ENCODE results near the gene ARHGEF10L. TPM values are rescaled to one million over a fixed set of nuclear protein-coding genes. Genes with fewer than 3 reads are reported as not detected.

ARHGEF10L gene
- total and polyA plus RNA-seq, 5 donors from 2014 or later: not detected

GRCh38 chr1:17524645-17525044 lies 14.9 kb upstream of the ARHGEF10L start:
- Mint-ChIP-seq H3K4me3 (no peak overlapping the region), H3K36me3 (no peaks in the 10 kb centered on the region), H3K27ac (no peak overlapping the region), H3K9me3 (peaks cover 0 to 1% (median 0%) of the 10 kb centered on the region in 7 donors), H3K27me3 (peaks cover 14% of the 10 kb centered on the region), H3K4me1 (no peaks in the 10 kb centered on the region)
- ATAC-seq (ENCODE audit: low read depth in 2 of 2): no peak
- H3K9me3 ChIP-seq (ENCODE audit: control insufficient read depth in 2 of 2, low read length in 2 of 2): no peaks in the 10 kb centered on the region
- H3K36me3 ChIP-seq (ENCODE audit: control insufficient read depth, insufficient read depth, low read length): no peaks in the 10 kb centered on the region
- H3K4me1 ChIP-seq (ENCODE audit: control insufficient read depth, insufficient read depth, low read length, poor library complexity, severe bottlenecking): no peaks in the 10 kb centered on the region
- H3K27me3 ChIP-seq (ENCODE audit: control insufficient read depth, insufficient read depth, low read length): no peaks in the 10 kb centered on the region
- DNase-seq: no peak
- H3K27ac ChIP-seq (ENCODE audit: insufficient read depth, low read length, poor library complexity, severe bottlenecking): no peak overlapping the region
- H3K4me3 ChIP-seq (ENCODE audit: low read depth, low read length): no peak overlapping the region

- no peaks in the 10 kb centered on the region for H3K9me3 ChIP-seq (ENCODE audit: control insufficient read depth in 2 of 2, low read length in 2 of 2)
- no peaks in the 10 kb centered on the region for H3K4me1 Mint-ChIP-seq
- H3K4me1 ChIP-seq (ENCODE audit: control insufficient read depth, insufficient read depth, low read length, poor library complexity, severe bottlenecking): no peaks in the 10 kb centered on the region
- DNase-seq (no peak), ATAC-seq (ENCODE audit: low read depth in 2 of 2) (no peak)
- no peaks in the 10 kb centered on the region for H3K36me3 Mint-ChIP-seq
- no peaks in the 10 kb centered on the region for H3K36me3 ChIP-seq (ENCODE audit: control insufficient read depth, insufficient read depth, low read length)
- H3K4me3 Mint-ChIP-seq: no peak overlapping the region
- H3K9me3 Mint-ChIP-seq: peaks cover 0 to 1% (median 0%) of the 10 kb centered on the region in 7 donors
- peaks cover 18% of the 10 kb centered on the region for H3K27me3 Mint-ChIP-seq
- no peak overlapping the region for H3K4me3 ChIP-seq (ENCODE audit: low read depth, low read length)
- no peak overlapping the region for H3K27ac Mint-ChIP-seq
- H3K27ac ChIP-seq (ENCODE audit: insufficient read depth, low read length, poor library complexity, severe bottlenecking): no peak overlapping the region
- no peaks in the 10 kb centered on the region for H3K27me3 ChIP-seq (ENCODE audit: control insufficient read depth, insufficient read depth, low read length)
Observed at GRCh38 chr1:17525996-17526686, 13.4 kb upstream of the ARHGEF10L start.

GRCh38 chr1:17527036-17527914 lies 12.2 kb upstream of the ARHGEF10L start:
- H3K9me3 Mint-ChIP-seq: peaks cover 0 to 1% (median 0%) of the 10 kb centered on the region in 7 donors

GRCh38 chr1:17529381-17529780 lies 10.1 kb upstream of the ARHGEF10L start:
- ATAC-seq (ENCODE audit: low read depth in 2 of 2): no peak
- peaks cover 0 to 1% (median 0%) of the 10 kb centered on the region in 7 donors for H3K9me3 Mint-ChIP-seq
- H3K36me3 Mint-ChIP-seq: no peaks in the 10 kb centered on the region

More at GRCh38 chr1:17527036-17527914, 12.2 kb upstream of the ARHGEF10L start:
- H3K36me3 Mint-ChIP-seq: no peaks in the 10 kb centered on the region
- peaks cover 18% of the 10 kb centered on the region for H3K27me3 Mint-ChIP-seq
- H3K36me3 ChIP-seq (ENCODE audit: control insufficient read depth, insufficient read depth, low read length): no peaks in the 10 kb centered on the region
- no peak for DNase-seq
- H3K4me1 ChIP-seq (ENCODE audit: control insufficient read depth, insufficient read depth, low read length, poor library complexity, severe bottlenecking): no peaks in the 10 kb centered on the region
- no peak overlapping the region for H3K4me3 Mint-ChIP-seq
- no peaks in the 10 kb centered on the region for H3K4me1 Mint-ChIP-seq
- no peaks in the 10 kb centered on the region for H3K27me3 ChIP-seq (ENCODE audit: control insufficient read depth, insufficient read depth, low read length)
- no peak overlapping the region for H3K27ac Mint-ChIP-seq
- no peaks in the 10 kb centered on the region for H3K9me3 ChIP-seq (ENCODE audit: control insufficient read depth in 2 of 2, low read length in 2 of 2)
- H3K27ac ChIP-seq (ENCODE audit: insufficient read depth, low read length, poor library complexity, severe bottlenecking): no peak overlapping the region
- H3K4me3 ChIP-seq (ENCODE audit: low read depth, low read length): no peak overlapping the region
- ATAC-seq (ENCODE audit: low read depth in 2 of 2): no peak

GRCh38 chr1:17531343-17531681 lies 8.2 kb upstream of the ARHGEF10L start:
- H3K27ac ChIP-seq (ENCODE audit: insufficient read depth, low read length, poor library complexity, severe bottlenecking): no peak overlapping the region
- Mint-ChIP-seq H3K4me3 (no peak overlapping the region), H3K9me3 (peaks cover 0 to 3% (median 0%) of the 10 kb centered on the region in 7 donors), H3K36me3 (no peaks in the 10 kb centered on the region), H3K27ac (no peak overlapping the region), H3K27me3 (peaks cover 17% of the 10 kb centered on the region), H3K4me1 (no peaks in the 10 kb centered on the region)
- DNase-seq: no peak
- H3K4me1 ChIP-seq (ENCODE audit: control insufficient read depth, insufficient read depth, low read length, poor library complexity, severe bottlenecking): no peaks in the 10 kb centered on the region
- no peaks in the 10 kb centered on the region for H3K9me3 ChIP-seq (ENCODE audit: control insufficient read depth in 2 of 2, low read length in 2 of 2)
- no peak overlapping the region for H3K4me3 ChIP-seq (ENCODE audit: low read depth, low read length)
- no peaks in the 10 kb centered on the region for H3K27me3 ChIP-seq (ENCODE audit: control insufficient read depth, insufficient read depth, low read length)
- no peak for ATAC-seq (ENCODE audit: low read depth in 2 of 2)
- no peaks in the 10 kb centered on the region for H3K36me3 ChIP-seq (ENCODE audit: control insufficient read depth, insufficient read depth, low read length)

More at GRCh38 chr1:17529381-17529780, 10.1 kb upstream of the ARHGEF10L start:
- Mint-ChIP-seq H3K27ac (no peak overlapping the region), H3K4me3 (no peak overlapping the region), H3K4me1 (no peaks in the 10 kb centered on the region), H3K27me3 (peaks cover 14% of the 10 kb centered on the region)
- H3K27ac ChIP-seq (ENCODE audit: insufficient read depth, low read length, poor library complexity, severe bottlenecking): no peak overlapping the region
- no peaks in the 10 kb centered on the region for H3K27me3 ChIP-seq (ENCODE audit: control insufficient read depth, insufficient read depth, low read length)
- no peaks in the 10 kb centered on the region for H3K36me3 ChIP-seq (ENCODE audit: control insufficient read depth, insufficient read depth, low read length)
- H3K4me3 ChIP-seq (ENCODE audit: low read depth, low read length): no peak overlapping the region
- no peak for DNase-seq
- H3K4me1 ChIP-seq (ENCODE audit: control insufficient read depth, insufficient read depth, low read length, poor library complexity, severe bottlenecking): no peaks in the 10 kb centered on the region
- H3K9me3 ChIP-seq (ENCODE audit: control insufficient read depth in 2 of 2, low read length in 2 of 2): no peaks in the 10 kb centered on the region

GRCh38 chr1:17531682-17532487 lies 7.6 kb upstream of the ARHGEF10L start:
- no peaks in the 10 kb centered on the region for H3K9me3 ChIP-seq (ENCODE audit: control insufficient read depth in 2 of 2, low read length in 2 of 2)
- ATAC-seq (ENCODE audit: low read depth in 2 of 2) (peak; percentile 16 to 26), DNase-seq (no peak)
- H3K27me3 ChIP-seq (ENCODE audit: control insufficient read depth, insufficient read depth, low read length): no peaks in the 10 kb centered on the region
- Mint-ChIP-seq H3K27me3 (peaks cover 21% of the 10 kb centered on the region), H3K27ac (no peak overlapping the region), H3K4me1 (no peaks in the 10 kb centered on the region), H3K4me3 (no peak overlapping the region), H3K9me3 (peaks cover 0 to 4% (median 0%) of the 10 kb centered on the region in 7 donors), H3K36me3 (no peaks in the 10 kb centered on the region)
- H3K36me3 ChIP-seq (ENCODE audit: control insufficient read depth, insufficient read depth, low read length): no peaks in the 10 kb centered on the region
- H3K4me3 ChIP-seq (ENCODE audit: low read depth, low read length): no peak overlapping the region
- H3K27ac ChIP-seq (ENCODE audit: insufficient read depth, low read length, poor library complexity, severe bottlenecking): no peak overlapping the region
- H3K4me1 ChIP-seq (ENCODE audit: control insufficient read depth, insufficient read depth, low read length, poor library complexity, severe bottlenecking): no peaks in the 10 kb centered on the region

- Histone ChIP-seq H3K27me3 (ENCODE audit: control insufficient read depth, insufficient read depth, low read length) (peaks cover 2% of the 10 kb centered on the region), H3K9me3 (ENCODE audit: control insufficient read depth in 2 of 2, low read length in 2 of 2) (no peaks in the 10 kb centered on the region), H3K36me3 (ENCODE audit: control insufficient read depth, insufficient read depth, low read length) (no peaks in the 10 kb centered on the region), H3K4me1 (ENCODE audit: control insufficient read depth, insufficient read depth, low read length, poor library complexity, severe bottlenecking) (no peaks in the 10 kb centered on the region), H3K4me3 (ENCODE audit: low read depth, low read length) (no peak overlapping the region), H3K27ac (ENCODE audit: insufficient read depth, low read length, poor library complexity, severe bottlenecking) (no peak overlapping the region)
- no peaks in the 10 kb centered on the region for H3K36me3 Mint-ChIP-seq
- no peak overlapping the region for H3K27ac Mint-ChIP-seq
- H3K4me1 Mint-ChIP-seq: no peaks in the 10 kb centered on the region
- no peak for DNase-seq
- peaks cover 33% of the 10 kb centered on the region for H3K27me3 Mint-ChIP-seq
- no peak overlapping the region for H3K4me3 Mint-ChIP-seq
- ATAC-seq (ENCODE audit: low read depth in 2 of 2): no peak
- H3K9me3 Mint-ChIP-seq: peaks cover 0 to 7% (median 0%) of the 10 kb centered on the region in 7 donors
Observed at GRCh38 chr1:17533201-17533600, 6.3 kb upstream of the ARHGEF10L start.

Measured in CD4-positive, CD25-positive, alpha-beta regulatory T cell (primary cell).